Fibroblast of lung (primary cell): ENCODE data around the gene IWS1. TPM values are rescaled to one million over a fixed set of nuclear protein-coding genes. Genes with fewer than 3 reads are reported as not detected.

Experiments used
- DNase-seq, 2 donors: peaks; one replicate each; pipeline versions ENCODE4 v3.0.0 to v3.0.0-alpha.2; 2010; ENCODE audit warnings: low read depth in 2 of 2
- H2AFZ ChIP-seq: 2 replicates; pipeline ENCODE4 v1.5.1; 2012; ENCODE audit warnings: low read length, control low read depth, inconsistent platforms
- H3K27ac ChIP-seq: 2 replicates; pipeline ENCODE4 v1.5.1; 2011; ENCODE audit warnings: low read length, control low read depth; ENCODE audit not compliant: insufficient read depth
- H3K27me3 ChIP-seq: 2 replicates; pipeline ENCODE4 v1.5.1; 2011; ENCODE audit warnings: mild to moderate bottlenecking, low read length; ENCODE audit not compliant: control insufficient read depth, insufficient read depth
- H3K36me3 ChIP-seq: 2 replicates; pipeline ENCODE4 v1.5.1; 2011; ENCODE audit warnings: low read length; ENCODE audit not compliant: control insufficient read depth, insufficient read depth
- H3K4me1 ChIP-seq: 2 replicates; pipeline ENCODE4 v1.5.1; 2011; ENCODE audit warnings: low read length; ENCODE audit not compliant: control insufficient read depth, insufficient read depth; ENCODE audit errors: extremely low read depth
- H3K4me2 ChIP-seq: 2 replicates; pipeline ENCODE4 v1.5.1; 2011; ENCODE audit warnings: low read length, control low read depth; ENCODE audit not compliant: insufficient read depth; ENCODE audit errors: extremely low read depth
- H3K4me3 ChIP-seq, 4 experiments: fragments of 200-600 bp in 1 of 4; sonication (generic) in 1 of 4; replicated peaks in 1 of 4; 2 replicates each; pipeline ENCODE4 v1.5.1; 2011 to 2016; ENCODE audit warnings: low read length in 4 of 4, low read depth in 3 of 4, mild to moderate bottlenecking in 3 of 4, control low read depth in 2 of 4, inconsistent platforms in 1 of 4, mixed read lengths in 1 of 4; ENCODE audit not compliant: insufficient read depth in 1 of 4; ENCODE audit errors: control extremely low read depth in 1 of 4
- H3K79me2 ChIP-seq: 2 replicates; pipeline ENCODE4 v1.5.1; 2012; ENCODE audit warnings: mild to moderate bottlenecking, low read length, inconsistent platforms; ENCODE audit not compliant: control insufficient read depth, insufficient read depth
- H3K9ac ChIP-seq: 2 replicates; pipeline ENCODE4 v1.5.1; 2011; ENCODE audit warnings: mild to moderate bottlenecking, low read length, control low read depth; ENCODE audit not compliant: insufficient read depth
- H3K9me3 ChIP-seq: 2 replicates; pipeline ENCODE4 v1.5.1; 2012; ENCODE audit warnings: low read depth, low read length; ENCODE audit not compliant: control insufficient read depth, insufficient read depth
- H4K20me1 ChIP-seq: 2 replicates; pipeline ENCODE4 v1.5.1; 2011; ENCODE audit warnings: low read length; ENCODE audit not compliant: control insufficient read depth, insufficient read depth; ENCODE audit errors: extremely low read depth
- CTCF ChIP-seq, 2 donors: IDR thresholded peaks in 1 of 2; conservative IDR thresholded peaks in 1 of 2; 1 replicate in 1 of 2; 2 replicates in 1 of 2; pipeline ENCODE4 v1.5.1; 2011 to 2012; ENCODE audit warnings: low read length in 2 of 2, control low read depth in 1 of 2, inconsistent platforms in 1 of 2, low read depth in 1 of 2, mild to moderate bottlenecking in 1 of 2
- EZH2 ChIP-seq: IDR thresholded peaks from 2 replicates; pipeline ENCODE4 v1.5.1; 2012; ENCODE audit warnings: low read length, control low read depth, mild to moderate bottlenecking; ENCODE audit errors: missing control alignments
- polyA plus RNA-seq, 2 donors: library from polyadenylated mRNA; depleted of rRNA in 1 of 2; stranded (reverse) in 1 of 2; unstranded in 1 of 2; fragments of >200 nt; gene quantifications; 2 replicates each; pipeline ENCODE4 v1.2.1, GENCODE V29; 2011 to 2012; ENCODE audit warnings: missing spikeins in 1 of 2
- total RNA-seq: library from RNA; depleted of rRNA; stranded (reverse); fragments of >200 nt; gene quantifications from 2 replicates; pipeline ENCODE4 v1.2.1, GENCODE V29; 2014

IWS1 gene
- total and polyA plus RNA-seq, 2 donors (not counting 1 experiment from before 2014, with no cell fraction given), result 44.1 to 56.0 TPM

DNA sequence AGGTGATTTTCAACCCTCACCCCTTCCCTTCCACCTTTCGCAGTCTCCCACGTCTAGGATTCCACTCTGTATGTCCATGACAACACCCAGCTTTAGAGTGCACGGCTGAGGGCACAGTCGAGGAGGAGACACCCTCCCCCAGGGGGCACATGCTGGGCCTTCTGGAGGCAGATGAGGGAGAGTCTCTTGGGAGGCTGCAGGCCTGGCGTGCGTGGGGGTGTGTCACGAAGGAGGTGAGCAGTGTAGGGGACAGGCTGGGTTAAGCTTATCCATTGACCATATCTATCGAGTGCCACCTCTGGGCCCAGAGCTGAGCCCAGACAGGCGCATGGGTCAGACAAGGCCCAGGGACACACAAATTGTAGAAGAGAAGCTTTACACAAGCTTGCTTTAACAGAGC lies 89.2 kb downstream of the IWS1 start:
- no peaks in the 10 kb centered on the region for H3K27me3 ChIP-seq
- H3K4me2 ChIP-seq, result no peak overlapping the region
- no peaks in the 10 kb centered on the region for H3K36me3 ChIP-seq
- no peaks in the 10 kb centered on the region for H3K4me1 ChIP-seq
- no peaks in the 10 kb centered on the region for H3K9me3 ChIP-seq
- no peak overlapping the region for H3K27ac ChIP-seq
- no peak overlapping the region for H3K4me3 ChIP-seq
- DNase-seq, result no peak
- H3K79me2 ChIP-seq, result no peaks in the 10 kb centered on the region
- H3K9ac ChIP-seq, result no peak overlapping the region
- TF ChIP-seq EZH2, result no peak
- no peak for TF ChIP-seq CTCF (conservative IDR thresholded peaks at IDR 0.05 in 1 of 2, IDR thresholded peaks at IDR 0.05 in 1 of 2; ENCODE audit: low read depth in 1 of 2, low read length in 2 of 2)
- H4K20me1 ChIP-seq, result no peaks in the 10 kb centered on the region
- no peak overlapping the region for H2AFZ ChIP-seq

DNA sequence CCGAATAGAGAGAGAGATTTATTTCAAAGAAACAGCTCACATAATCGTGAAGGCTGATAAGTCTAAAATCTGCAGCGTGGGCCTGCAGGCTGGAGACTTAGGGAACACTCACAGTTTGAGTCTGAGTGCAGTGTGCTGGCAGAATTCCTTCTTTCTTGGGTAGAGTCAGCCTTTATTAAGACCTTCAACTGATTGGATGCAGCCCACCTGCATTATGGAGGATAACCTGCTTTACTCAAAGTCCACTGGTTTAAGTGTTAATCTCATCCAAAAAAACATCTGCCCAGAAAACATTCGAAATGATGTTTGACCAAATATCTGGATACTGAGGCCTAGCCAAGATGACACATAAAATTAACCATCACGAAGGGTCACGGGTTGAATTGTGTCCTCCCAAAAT lies 91.8 kb downstream of the IWS1 start:
- Histone ChIP-seq H3K36me3 (no peaks in the 10 kb centered on the region), H3K9me3 (no peaks in the 10 kb centered on the region), H4K20me1 (no peaks in the 10 kb centered on the region), H3K79me2 (no peaks in the 10 kb centered on the region), H3K9ac (no peak overlapping the region), H3K27ac (no peak overlapping the region), H3K4me3 (no peak overlapping the region), H3K4me1 (no peaks in the 10 kb centered on the region), H2AFZ (no peak overlapping the region), H3K27me3 (no peaks in the 10 kb centered on the region), H3K4me2 (no peak overlapping the region)
- no peak for DNase-seq
- TF ChIP-seq CTCF (conservative IDR thresholded peaks at IDR 0.05 in 1 of 2, IDR thresholded peaks at IDR 0.05 in 1 of 2; ENCODE audit: low read depth in 1 of 2, low read length in 2 of 2) (no peak), EZH2 (no peak)

DNA sequence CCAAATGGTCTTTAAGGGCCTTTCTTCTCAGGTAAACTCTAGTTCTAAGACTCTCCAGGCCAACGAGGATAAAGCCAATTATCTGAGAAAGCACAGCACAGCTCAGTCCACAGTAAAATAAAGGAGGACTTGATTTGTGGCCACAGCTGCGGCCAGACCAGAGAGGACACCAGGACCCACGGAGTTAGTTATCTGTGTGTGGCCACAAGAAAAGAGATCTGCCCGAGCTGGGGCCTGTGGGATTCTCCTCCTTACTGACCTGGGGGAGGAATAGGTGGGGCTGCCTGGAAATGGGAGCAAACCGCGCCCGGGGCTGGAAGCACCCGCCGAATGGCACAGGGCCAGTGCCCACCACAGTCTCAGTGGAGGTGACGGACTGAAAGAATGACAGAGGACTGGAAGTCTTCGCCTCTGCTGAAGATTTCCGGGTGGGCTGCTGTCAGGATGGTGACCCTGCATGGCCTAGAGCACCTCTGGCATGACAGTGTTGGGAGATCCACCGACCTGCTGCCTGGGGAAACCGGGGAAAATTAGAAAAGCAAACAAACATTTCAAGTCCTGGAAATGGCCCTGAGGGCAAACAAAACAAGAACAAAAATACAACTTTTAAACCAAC lies 94.8 kb downstream of the IWS1 start:
- no peak overlapping the region for H3K4me2 ChIP-seq
- DNase-seq, result no peak
- no peaks in the 10 kb centered on the region for H3K4me1 ChIP-seq
- no peak overlapping the region for H3K9ac ChIP-seq
- H2AFZ ChIP-seq, result no peak overlapping the region
- H3K79me2 ChIP-seq, result no peaks in the 10 kb centered on the region
- H3K4me3 ChIP-seq, result no peak overlapping the region
- H3K36me3 ChIP-seq, result no peaks in the 10 kb centered on the region
- H3K9me3 ChIP-seq, result no peaks in the 10 kb centered on the region
- H3K27ac ChIP-seq, result no peak overlapping the region
- TF ChIP-seq EZH2, result no peak
- TF ChIP-seq CTCF (conservative IDR thresholded peaks at IDR 0.05 in 1 of 2, IDR thresholded peaks at IDR 0.05 in 1 of 2; ENCODE audit: low read depth in 1 of 2, low read length in 2 of 2), result no peak
- H3K27me3 ChIP-seq, result no peaks in the 10 kb centered on the region
- H4K20me1 ChIP-seq, result no peaks in the 10 kb centered on the region

Other genes starting within 250 kb of the IWS1 start
- 37.7 and 38.0 TPM in 2 replicates for gene ERCC3, start 232.3 kb downstream of the IWS1 start, total RNA-seq
- gene ERCC3, start 232.3 kb downstream of the IWS1 start, polyA plus RNA-seq, result 38.2 and 47.8 TPM in 2 replicates
- 30.1 and 32.6 TPM in 2 replicates for gene MAP3K2, start 138.5 kb downstream of the IWS1 start, total RNA-seq
- 9.7 and 15.6 TPM in 2 replicates for gene MAP3K2, start 138.5 kb downstream of the IWS1 start, polyA plus RNA-seq
- gene PROC, start 108.1 kb downstream of the IWS1 start, total RNA-seq, result not detected in 2 replicates
- gene PROC, start 108.1 kb downstream of the IWS1 start, polyA plus RNA-seq, result not detected in 2 replicates
- gene MYO7B, start 9.2 kb upstream of the IWS1 start, total RNA-seq, result under 0.01 TPM in 1 of 2 replicates, not detected in the other
- not detected in 2 replicates for gene MYO7B, start 9.2 kb upstream of the IWS1 start, polyA plus RNA-seq
- gene GPR17, start 119.7 kb upstream of the IWS1 start, total RNA-seq, result not detected in 2 replicates
- gene GPR17, start 119.7 kb upstream of the IWS1 start, polyA plus RNA-seq, result not detected in 2 replicates
- 0.51 and 1.8 TPM in 2 replicates for gene LIMS2, start 149.0 kb upstream of the IWS1 start, total RNA-seq
- 3.0 and 17.3 TPM in 2 replicates for gene LIMS2, start 149.0 kb upstream of the IWS1 start, polyA plus RNA-seq
- 4.1 and 5.1 TPM in 2 replicates for gene SFT2D3, start 175.0 kb upstream of the IWS1 start, total RNA-seq
- 3.6 and 5.5 TPM in 2 replicates for gene SFT2D3, start 175.0 kb upstream of the IWS1 start, polyA plus RNA-seq